Activated CD4-positive, alpha-beta T cell treated with anti-CD3 and anti-CD28 coated beads, Interleukin-2, amount 10 ng/mL, durations not matched to agents 7 days and 5 days (primary cell): Measurements from ENCODE around the gene PSMD2. TPM values are rescaled to one million over a fixed set of nuclear protein-coding genes. Genes with fewer than 3 reads are reported as not detected.

Experiments used
- CTCF ChIA-PET: fragments of 350-600 bp; sonication (Branson Sonifier 250); formaldehyde crosslinking; loops from one replicate; lab custom pipeline; 2021; ENCODE audit warnings: antibody characterized with exemption; lab: Charles Lee
- POLR2A ChIA-PET: fragments of 350-600 bp; sonication (Branson Sonifier 250); formaldehyde crosslinking; loops from one replicate; lab custom pipeline; 2021; ENCODE audit warnings: antibody characterized with exemption; lab: Charles Lee
- DNase-seq: peaks from one replicate; pipeline ENCODE4 v3.0.0-alpha.2; 2020
- H3K27ac Mint-ChIP-seq: one replicate; pipeline ENCODE4 v1.8.0; 2021; ENCODE audit warnings: mild to moderate bottlenecking, moderate library complexity, mixed read lengths
- H3K27me3 Mint-ChIP-seq: one replicate; pipeline ENCODE4 v1.8.0; 2021; ENCODE audit warnings: mixed read lengths
- H3K36me3 Mint-ChIP-seq: one replicate; pipeline ENCODE4 v1.8.0; 2021; ENCODE audit warnings: low read depth, mixed read lengths
- H3K4me1 Mint-ChIP-seq: one replicate; pipeline ENCODE4 v1.8.0; 2021; ENCODE audit warnings: mixed read lengths
- H3K4me3 Mint-ChIP-seq: one replicate; pipeline ENCODE4 v1.8.0; 2021; ENCODE audit warnings: mild to moderate bottlenecking, moderate library complexity, mixed read lengths
- H3K9me3 Mint-ChIP-seq: one replicate; pipeline ENCODE4 v1.8.0; 2021; ENCODE audit warnings: mixed read lengths
- total RNA-seq, 2 experiments: library from RNA; stranded (reverse); gene quantifications; one replicate each; pipeline ENCODE4 v1.2.3, GENCODE V29; 2021

The PSMD2 gene
- total RNA-seq, 2 experiments from 2014 or later, result 188 to 193 TPM

- H3K4me3 Mint-ChIP-seq, result peak overlapping the region; percentile 83
- H3K4me1 Mint-ChIP-seq, result peaks cover 35% of the 10 kb centered on the region
- peaks cover 29% of the 10 kb centered on the region for H3K36me3 Mint-ChIP-seq
- DNase-seq, result peak; percentile 63
- H3K27ac Mint-ChIP-seq, result peak overlapping the region; percentile 92
- POLR2A ChIA-PET, result interaction anchor here (0.6 kb wide), 1 partner anchor 197 kb away, joined by 3 read pairs; no protein-coding TSS in a partner anchor
- CTCF ChIA-PET, result interaction anchor here (3.4 kb wide), 1 partner anchor 12 kb away, joined by 10 read pairs; no protein-coding TSS in a partner anchor
- H3K9me3 Mint-ChIP-seq, result no peaks in the 10 kb centered on the region
- H3K27me3 Mint-ChIP-seq, result no peaks in the 10 kb centered on the region
Observed at GRCh38 chr3:184314700-184315542, 15.9 kb downstream of the PSMD2 start.

DNA sequence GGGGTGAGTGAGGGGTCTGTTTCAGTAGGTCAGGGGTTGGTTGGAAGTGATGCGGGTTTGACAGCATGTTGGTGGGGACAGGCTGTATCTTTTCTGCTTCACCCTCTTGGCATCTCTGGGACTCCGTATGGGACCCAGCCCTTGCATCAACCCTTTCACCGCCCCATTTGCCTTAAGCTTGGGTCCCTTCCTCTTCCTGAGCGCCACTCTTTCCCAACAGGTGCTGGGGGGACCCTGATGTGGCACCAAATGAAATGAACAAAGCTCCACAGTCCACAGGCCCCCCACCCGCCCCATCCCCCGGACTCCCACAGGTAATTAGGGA, 16.5 kb downstream of the PSMD2 start:
- no peak for DNase-seq
- ChIA-PET POLR2A (interaction anchor here (0.6 kb wide), 1 partner anchor 197 kb away, joined by 3 read pairs; no protein-coding TSS in a partner anchor), CTCF (interaction anchor here (0.9 to 3.4 kb wide), 4 partner anchors 10 to 20 kb away, joined by 3 to 10 read pairs (median 4); no protein-coding TSS in a partner anchor)
- Mint-ChIP-seq H3K4me1 (peaks cover 35% of the 10 kb centered on the region), H3K27ac (peak overlapping the region; percentile 92), H3K9me3 (no peaks in the 10 kb centered on the region), H3K4me3 (peak overlapping the region; percentile 83), H3K27me3 (no peaks in the 10 kb centered on the region), H3K36me3 (peaks cover 27% of the 10 kb centered on the region)

DNA sequence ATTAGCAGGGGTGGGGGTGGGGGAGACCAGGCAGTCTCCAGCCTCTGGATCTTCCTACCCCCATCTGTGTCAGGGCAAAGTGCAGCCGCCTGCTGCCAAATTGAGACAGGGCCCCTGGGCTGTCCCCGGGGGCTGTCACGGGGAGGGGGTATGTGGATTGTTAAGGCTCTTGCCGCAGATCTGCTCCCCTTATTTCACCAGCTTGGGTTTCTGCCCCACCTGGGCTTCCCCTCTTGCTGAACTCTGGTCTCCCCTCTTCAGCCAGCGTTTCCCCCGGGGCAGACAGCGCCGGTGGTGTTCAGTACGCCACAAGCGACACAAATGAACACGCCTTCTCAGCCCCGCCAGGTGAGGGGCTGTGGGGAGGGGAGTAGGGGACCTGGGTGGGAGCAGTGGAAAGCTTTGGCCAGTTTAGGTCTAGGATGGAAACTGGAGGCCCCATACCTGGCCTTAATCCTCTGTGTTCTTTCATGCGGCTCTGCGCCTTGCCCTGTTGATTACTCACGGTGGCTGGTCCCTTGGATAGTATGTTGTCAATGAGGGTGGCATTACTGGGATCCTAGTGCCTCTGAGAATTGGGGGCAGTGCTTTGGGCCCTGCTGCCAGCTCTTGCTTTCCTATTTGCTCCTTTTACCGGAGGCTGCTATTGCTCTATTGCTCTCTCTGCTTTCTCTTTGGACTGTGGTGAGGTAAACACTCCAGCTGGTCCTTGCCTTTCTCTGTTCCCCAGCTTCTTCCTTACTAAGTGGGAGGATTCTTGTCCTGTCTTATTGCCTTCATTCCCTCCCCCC, 17.0 kb downstream of the PSMD2 start:
- peak overlapping the region; percentile 92 for H3K27ac Mint-ChIP-seq
- H3K4me1 Mint-ChIP-seq, result peaks cover 39% of the 10 kb centered on the region
- peaks cover 32% of the 10 kb centered on the region for H3K36me3 Mint-ChIP-seq
- H3K4me3 Mint-ChIP-seq, result peak overlapping the region; percentile 83
- POLR2A ChIA-PET, result interaction anchor here (0.6 kb wide), 1 partner anchor 196 kb away, joined by 3 read pairs; no protein-coding TSS in a partner anchor
- H3K27me3 Mint-ChIP-seq, result no peaks in the 10 kb centered on the region
- CTCF ChIA-PET, result interaction anchor here (0.9 to 3.4 kb wide), 4 partner anchors 9 to 19 kb away, joined by 3 to 10 read pairs (median 4); no protein-coding TSS in a partner anchor
- no peaks in the 10 kb centered on the region for H3K9me3 Mint-ChIP-seq
- no peak for DNase-seq

- CTCF ChIA-PET, result interaction anchor here (3.4 kb wide), 1 partner anchor 10 kb away, joined by 10 read pairs; no protein-coding TSS in a partner anchor
- Mint-ChIP-seq H3K4me1 (peaks cover 41% of the 10 kb centered on the region), H3K4me3 (peak overlapping the region; percentile 83), H3K27me3 (no peaks in the 10 kb centered on the region), H3K9me3 (no peaks in the 10 kb centered on the region), H3K36me3 (peaks cover 39% of the 10 kb centered on the region), H3K27ac (peak overlapping the region; percentile 92)
- DNase-seq, result no peak
- POLR2A ChIA-PET, result no interaction called here
Observed at GRCh38 chr3:184316792-184317191, 17.8 kb downstream of the PSMD2 start.

- Mint-ChIP-seq H3K9me3 (no peaks in the 10 kb centered on the region), H3K36me3 (peaks cover 40% of the 10 kb centered on the region), H3K27me3 (no peaks in the 10 kb centered on the region), H3K27ac (no peak overlapping the region), H3K4me1 (peaks cover 41% of the 10 kb centered on the region), H3K4me3 (peak overlapping the region; percentile 83)
- CTCF ChIA-PET, result interaction anchor here (3.4 kb wide), 1 partner anchor 10 kb away, joined by 10 read pairs; no protein-coding TSS in a partner anchor
- no peak for DNase-seq
- POLR2A ChIA-PET, result no interaction called here
Observed at GRCh38 chr3:184317201-184317600, 18.2 kb downstream of the PSMD2 start.

DNA sequence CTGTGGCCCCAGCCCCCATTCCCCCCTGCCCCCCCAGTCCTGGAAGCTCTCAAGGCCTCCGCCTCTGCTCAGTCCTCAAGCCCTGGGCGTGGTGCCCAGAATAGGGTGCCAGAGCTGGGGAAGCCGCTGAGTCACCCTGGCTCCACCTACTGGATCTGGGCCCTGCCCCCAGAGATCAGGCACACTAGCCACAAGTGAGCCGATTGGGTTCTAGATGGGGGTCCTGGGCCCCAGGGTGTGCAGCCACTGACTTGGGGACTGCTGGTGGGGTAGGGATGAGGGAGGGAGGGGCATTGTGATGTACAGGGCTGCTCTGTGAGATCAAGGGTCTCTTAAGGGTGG, 21.0 kb downstream of the PSMD2 start:
- no peaks in the 10 kb centered on the region for H3K9me3 Mint-ChIP-seq
- CTCF ChIA-PET, result interaction anchor here (0.6 to 1.3 kb wide), 4 partner anchors 13 to 455 kb away, joined by 4 to 5 read pairs (median 4); no protein-coding TSS in a partner anchor
- H3K27me3 Mint-ChIP-seq, result no peaks in the 10 kb centered on the region
- H3K36me3 Mint-ChIP-seq, result peaks cover 65% of the 10 kb centered on the region
- peaks cover 39% of the 10 kb centered on the region for H3K4me1 Mint-ChIP-seq
- no peak for DNase-seq
- POLR2A ChIA-PET, result no interaction called here
- H3K27ac Mint-ChIP-seq, result peak overlapping the region; percentile 9
- no peak overlapping the region for H3K4me3 Mint-ChIP-seq

DNA sequence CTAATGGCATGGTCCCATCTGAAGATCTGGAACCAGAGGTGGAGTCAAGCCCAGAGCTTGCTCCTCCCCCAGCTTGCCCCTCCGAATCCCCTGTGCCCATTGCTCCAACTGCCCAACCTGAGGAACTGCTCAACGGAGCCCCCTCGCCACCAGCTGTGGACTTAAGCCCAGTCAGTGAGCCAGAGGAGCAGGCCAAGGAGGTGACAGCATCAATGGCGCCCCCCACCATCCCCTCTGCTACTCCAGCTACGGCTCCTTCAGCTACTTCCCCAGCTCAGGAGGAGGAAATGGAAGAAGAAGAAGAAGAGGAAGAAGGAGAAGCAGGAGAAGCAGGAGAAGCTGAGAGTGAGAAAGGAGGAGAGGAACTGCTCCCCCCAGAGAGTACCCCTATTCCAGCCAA, 22.6 kb downstream of the PSMD2 start:
- Mint-ChIP-seq H3K4me1 (peaks cover 30% of the 10 kb centered on the region), H3K9me3 (no peaks in the 10 kb centered on the region), H3K27me3 (no peaks in the 10 kb centered on the region), H3K27ac (no peak overlapping the region), H3K4me3 (no peak overlapping the region), H3K36me3 (peaks cover 76% of the 10 kb centered on the region)
- DNase-seq, result no peak
- ChIA-PET CTCF (no interaction called here), POLR2A (no interaction called here)

DNA sequence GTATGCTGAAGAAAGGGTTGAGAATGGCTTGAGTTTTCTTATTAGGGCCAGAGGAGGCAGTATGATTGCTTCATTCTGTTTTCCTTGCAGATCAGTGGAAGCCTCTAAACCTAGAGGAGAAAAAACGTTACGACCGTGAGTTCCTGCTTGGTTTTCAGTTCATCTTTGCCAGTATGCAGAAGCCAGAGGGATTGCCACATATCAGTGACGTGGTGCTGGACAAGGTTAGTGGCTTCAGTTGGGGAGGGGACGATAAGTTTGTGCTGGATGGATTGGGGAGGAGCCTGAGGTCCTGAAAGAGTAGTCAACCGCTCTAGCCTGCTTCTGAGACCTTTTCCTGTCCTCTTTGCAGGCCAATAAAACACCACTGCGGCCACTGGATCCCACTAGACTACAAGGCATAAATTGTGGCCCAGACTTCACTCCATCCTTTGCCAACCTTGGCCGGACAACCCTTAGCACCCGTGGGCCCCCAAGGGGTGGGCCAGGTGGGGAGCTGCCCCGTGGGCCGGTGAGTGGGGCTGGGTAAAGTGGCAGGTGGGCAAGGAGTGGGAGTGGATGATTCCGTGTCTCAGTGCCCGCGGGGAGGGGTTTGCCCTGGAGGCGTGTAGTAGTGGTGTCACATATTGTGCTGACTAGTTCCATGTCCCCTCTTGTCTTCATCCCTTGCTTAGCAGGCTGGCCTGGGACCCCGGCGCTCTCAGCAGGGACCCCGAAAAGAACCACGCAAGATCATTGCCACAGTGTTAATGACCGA, 23.9 kb downstream of the PSMD2 start:
- no peak overlapping the region for H3K4me3 Mint-ChIP-seq
- ChIA-PET CTCF (no interaction called here), POLR2A (no interaction called here)
- H3K9me3 Mint-ChIP-seq, result no peaks in the 10 kb centered on the region
- H3K4me1 Mint-ChIP-seq, result peaks cover 18% of the 10 kb centered on the region
- no peak for DNase-seq
- peaks cover 76% of the 10 kb centered on the region for H3K36me3 Mint-ChIP-seq
- H3K27me3 Mint-ChIP-seq, result no peaks in the 10 kb centered on the region
- peak overlapping the region; percentile 64 for H3K27ac Mint-ChIP-seq

- DNase-seq, result no peak
- Mint-ChIP-seq H3K4me1 (peaks cover 15% of the 10 kb centered on the region), H3K36me3 (peaks cover 80% of the 10 kb centered on the region), H3K9me3 (no peaks in the 10 kb centered on the region), H3K27ac (no peak overlapping the region), H3K4me3 (no peak overlapping the region), H3K27me3 (no peaks in the 10 kb centered on the region)
- CTCF ChIA-PET, result no interaction called here
- POLR2A ChIA-PET, result no interaction called here
Observed at GRCh38 chr3:184323696-184324095, 24.7 kb downstream of the PSMD2 start.

- Mint-ChIP-seq H3K4me1 (peaks cover 6% of the 10 kb centered on the region), H3K27ac (peak overlapping the region; percentile 51), H3K4me3 (no peak overlapping the region), H3K36me3 (peaks cover 87% of the 10 kb centered on the region), H3K27me3 (no peaks in the 10 kb centered on the region), H3K9me3 (no peaks in the 10 kb centered on the region)
- no peak for DNase-seq
- CTCF ChIA-PET, result interaction anchor here (0.6 to 0.9 kb wide), 3 partner anchors 9 to 38 kb away, joined by 3 to 4 read pairs (median 4); no protein-coding TSS in a partner anchor
- POLR2A ChIA-PET, result no interaction called here
Observed at GRCh38 chr3:184325269-184325668, 26.2 kb downstream of the PSMD2 start.

DNA sequence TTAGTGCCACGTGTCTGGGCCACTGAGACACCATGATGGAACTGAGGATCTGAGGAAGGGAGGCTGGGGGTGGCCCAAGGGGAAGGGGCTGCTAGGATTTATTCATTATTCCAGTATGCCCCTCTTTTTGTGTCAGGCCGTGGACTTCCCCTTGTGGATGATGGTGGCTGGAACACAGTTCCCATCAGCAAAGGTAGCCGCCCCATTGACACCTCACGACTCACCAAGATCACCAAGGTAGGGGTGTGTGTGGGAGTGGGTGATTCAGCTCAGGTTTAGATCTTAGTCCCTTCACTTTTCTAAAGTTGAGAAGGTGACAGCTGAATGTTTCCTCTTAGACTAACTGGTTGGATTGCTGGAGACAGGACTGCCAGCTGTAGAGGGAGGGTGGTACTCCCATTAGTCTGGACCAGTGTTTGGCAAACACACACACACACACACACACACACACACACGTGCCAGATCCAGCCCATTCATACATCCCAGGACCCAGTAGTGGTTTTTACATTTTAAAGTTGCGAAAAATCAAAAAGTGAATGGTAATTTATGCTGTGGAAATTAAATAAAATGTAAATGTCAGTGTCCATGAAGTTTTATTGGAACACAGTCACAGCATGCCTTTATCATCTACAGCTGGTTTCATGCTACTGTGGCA, 26.8 kb downstream of the PSMD2 start:
- H3K36me3 Mint-ChIP-seq, result peaks cover 86% of the 10 kb centered on the region
- no peaks in the 10 kb centered on the region for H3K27me3 Mint-ChIP-seq
- H3K4me3 Mint-ChIP-seq, result no peak overlapping the region
- no peak overlapping the region for H3K27ac Mint-ChIP-seq
- no peaks in the 10 kb centered on the region for H3K9me3 Mint-ChIP-seq
- peaks cover 4% of the 10 kb centered on the region for H3K4me1 Mint-ChIP-seq
- no peak for DNase-seq
- CTCF ChIA-PET, result interaction anchor here (0.9 to 1.8 kb wide), 3 partner anchors 10 to 38 kb away, joined by 4 to 6 read pairs (median 4); partner anchors contain the start of gene FAM131A
- POLR2A ChIA-PET, result no interaction called here
